Ascending aorta (tissue), 2 donors: Measurements from ENCODE around the gene PCNX1. TPM values are rescaled to one million over a fixed set of nuclear protein-coding genes. Genes with fewer than 3 reads are reported as not detected.

Experiments used
- DNase-seq, 2 donors: peaks; one replicate each; pipeline ENCODE4 v3.0.0-alpha.2; 2019; ENCODE audit warnings: low spot score in 2 of 2
- H3K27ac ChIP-seq, 2 donors: fragments of 200-600 bp; sonication (generic); one replicate each; pipeline ENCODE4 v1.5.1; 2016 to 2017; ENCODE audit warnings: mild to moderate bottlenecking in 1 of 2
- H3K27me3 ChIP-seq: fragments of 200-600 bp; sonication (generic); one replicate; pipeline ENCODE4 v1.5.1; 2017
- H3K36me3 ChIP-seq, 2 donors: fragments of 200-600 bp; sonication (generic); one replicate each; pipeline ENCODE4 v1.5.1; 2016
- H3K4me1 ChIP-seq, 2 donors: fragments of 200-600 bp; sonication (generic); one replicate each; pipeline ENCODE4 v1.5.1; 2016 to 2017; ENCODE audit warnings: mild to moderate bottlenecking in 1 of 2
- H3K4me3 ChIP-seq, 2 donors: fragments of 200-600 bp; sonication (generic); one replicate each; pipeline ENCODE4 v1.5.1; 2016 to 2017; ENCODE audit warnings: mild to moderate bottlenecking in 1 of 2
- H3K9me3 ChIP-seq, 2 donors: fragments of 200-600 bp; sonication (generic); one replicate each; pipeline ENCODE4 v1.5.1; 2016
- CTCF ChIP-seq, 3 experiments: fragments of 200-600 bp in 2 of 3; fragments of 450-650 bp in 1 of 3; sonication (generic) in 2 of 3; IDR thresholded peaks; one replicate each; pipeline ENCODE4 v1.5.1; 2016 to 2019; ENCODE audit warnings: antibody characterized with exemption in 3 of 3, mild to moderate bottlenecking in 1 of 3, moderate library complexity in 1 of 3
- intact Hi-C: fragments of 100-400 bp; cut with DNase I; formaldehyde crosslinking; loops from one replicate; pipeline ENCODE4 v1.15.1; 2023
- total RNA-seq: library from RNA; depleted of rRNA; stranded (reverse); fragments of >200 nt; gene quantifications from one replicate; pipeline ENCODE4 v1.1.0, GENCODE V29; 2016

Gene PCNX1
- total RNA-seq, 1 donor from 2014 or later: 73.1 TPM

- Histone ChIP-seq H3K36me3 (peaks cover 0 to 16% of the 10 kb centered on the region in 2 donors), H3K9me3 (no peaks in the 10 kb centered on the region), H3K4me1 (no peaks in the 10 kb centered on the region), H3K4me3 (no peak overlapping the region), H3K27me3 (no peaks in the 10 kb centered on the region), H3K27ac (no peak overlapping the region)
- no peak for DNase-seq
- no peak for TF ChIP-seq CTCF (IDR thresholded peaks at IDR 0.05)
- intact Hi-C loops: no loop called here
These were observed 86.7 kb downstream of the PCNX1 start for GRCh38 chr14:70993931-70994330.

- Histone ChIP-seq H3K4me3 (no peak overlapping the region), H3K4me1 (no peaks in the 10 kb centered on the region), H3K9me3 (no peaks in the 10 kb centered on the region), H3K27me3 (no peaks in the 10 kb centered on the region), H3K36me3 (peaks cover 0 to 13% of the 10 kb centered on the region in 2 donors), H3K27ac (no peak overlapping the region)
- TF ChIP-seq CTCF (IDR thresholded peaks at IDR 0.05): no peak
- intact Hi-C loops: no loop called here
- DNase-seq: no peak
These were observed 88.0 kb downstream of the PCNX1 start for GRCh38 chr14:70995211-70995610.

- H3K4me1 ChIP-seq: no peaks in the 10 kb centered on the region
- H3K27me3 ChIP-seq: no peaks in the 10 kb centered on the region
- no peaks in the 10 kb centered on the region for H3K9me3 ChIP-seq
- peaks cover 0 to 13% of the 10 kb centered on the region in 2 donors for H3K36me3 ChIP-seq
- no peak for DNase-seq
- intact Hi-C loops: no loop called here
- no peak overlapping the region for H3K27ac ChIP-seq
- H3K4me3 ChIP-seq: no peak overlapping the region
- TF ChIP-seq CTCF (IDR thresholded peaks at IDR 0.05): no peak
These were observed 88.4 kb downstream of the PCNX1 start for GRCh38 chr14:70995671-70996070.

- Histone ChIP-seq H3K27me3 (no peaks in the 10 kb centered on the region), H3K4me1 (no peaks in the 10 kb centered on the region), H3K9me3 (no peaks in the 10 kb centered on the region), H3K36me3 (peaks cover 0 to 26% of the 10 kb centered on the region in 2 donors), H3K27ac (no peak overlapping the region), H3K4me3 (no peak overlapping the region)
- DNase-seq: no peak
- no peak for TF ChIP-seq CTCF (IDR thresholded peaks at IDR 0.05)
- intact Hi-C loops: no loop called here
These were observed 91.9 kb downstream of the PCNX1 start for GRCh38 chr14:70999117-70999516.

- no peaks in the 10 kb centered on the region for H3K4me1 ChIP-seq
- no peak for DNase-seq
- H3K27ac ChIP-seq: no peak overlapping the region
- H3K4me3 ChIP-seq: no peak overlapping the region
- no peaks in the 10 kb centered on the region for H3K9me3 ChIP-seq
- no peaks in the 10 kb centered on the region for H3K27me3 ChIP-seq
- no peak for TF ChIP-seq CTCF (IDR thresholded peaks at IDR 0.05)
- peaks cover 0 to 34% of the 10 kb centered on the region in 2 donors for H3K36me3 ChIP-seq
- intact Hi-C loops: no loop called here
These were observed 92.8 kb downstream of the PCNX1 start for GRCh38 chr14:71000091-71000490.

GRCh38 chr14:71001742-71002141 lies 94.5 kb downstream of the PCNX1 start:
- no peak overlapping the region for H3K4me3 ChIP-seq
- no peak overlapping the region for H3K27ac ChIP-seq
- H3K27me3 ChIP-seq: no peaks in the 10 kb centered on the region
- no peaks in the 10 kb centered on the region for H3K9me3 ChIP-seq
- H3K36me3 ChIP-seq: peaks cover 0 to 30% of the 10 kb centered on the region in 2 donors
- no peaks in the 10 kb centered on the region for H3K4me1 ChIP-seq
- DNase-seq: no peak
- no peak for TF ChIP-seq CTCF (IDR thresholded peaks at IDR 0.05)
- intact Hi-C loops: no loop called here
